ENCODE data around the gene IER5.

GRCh38 chr1:181133441-181133951, 45.0 kb downstream of the IER5 start:
- TF ChIP-seq POLR2A (IDR thresholded peaks at IDR 0.05) (no peak), CTCF (IDR thresholded peaks at IDR 0.05) (no peak)
